GM12878 (cell line): ENCODE data around the gene BICD1. TPM values are rescaled to one million over a fixed set of nuclear protein-coding genes. Genes with fewer than 3 reads are reported as not detected.

ENCODE experiments used
- ATAC-seq: fragments of 200-7000 bp; cut with Tn5 transposase; 3 replicates; pipeline ENCODE4 v1.9.1; 2020; ENCODE audit warnings: mild to moderate bottlenecking, moderate library complexity
- BruUV-seq: library from RNA; stranded (reverse); fragments of 400-500 nt; replicated peaks from 2 replicates; lab custom pipeline; 2021; lab: Mats Ljungman, UMichigan
- CTCF ChIA-PET: fragments of 300-600 bp; sonication (Branson Sonifier 250); formaldehyde crosslinking; extraction: SDS; loops from one replicate; lab custom pipeline; 2021; ENCODE audit warnings: inconsistent platforms; lab: Yijun Ruan, JAX
- POLR2A ChIA-PET: fragments of 350-600 bp; formaldehyde crosslinking; extraction: SDS; loops from one replicate; lab custom pipeline; 2021; ENCODE audit warnings: inconsistent platforms; lab: Charles Lee
- RAD21 ChIA-PET: fragments of 300-600 bp; sonication (Branson Sonifier 250); formaldehyde crosslinking; loops from one replicate; lab custom pipeline; 2023; ENCODE audit warnings: antibody characterized with exemption; ENCODE audit not compliant: unreplicated experiment; lab: Charles Lee
- SMC1A ChIA-PET: fragments of 300-600 bp; sonication (Branson Sonifier 250); formaldehyde crosslinking; loops from one replicate; lab custom pipeline; 2023; ENCODE audit not compliant: unreplicated experiment, uncharacterized antibody; lab: Charles Lee
- DNase-seq: peaks from one replicate; pipeline ENCODE4 v3.0.0-alpha.2; 2011; ENCODE audit warnings: low read depth, low spot score
- FAIRE-seq: peaks from 3 replicates; lab custom pipeline; 2011; peaks lifted over from hg19 to GRCh38; lab: Jason Lieb, UNC
- H2AFZ ChIP-seq: 2 replicates; pipeline ENCODE4 v1.6.0; 2011; ENCODE audit warnings: low read depth, low read length, control low read depth; ENCODE audit not compliant: control insufficient read depth
- H3K27ac ChIP-seq: 2 replicates; pipeline ENCODE4 v1.5.1; 2011; ENCODE audit warnings: control low read depth; ENCODE audit not compliant: control insufficient read depth, insufficient read depth
- H3K27me3 ChIP-seq, 2 experiments: replicated peaks in 1 of 2; 2 replicates each; pipeline versions ENCODE4 v1.6.0 to v1.6.1; 2011; ENCODE audit warnings: low read length in 1 of 2; ENCODE audit not compliant: control insufficient read depth in 2 of 2, insufficient read depth in 2 of 2
- H3K36me3 ChIP-seq, 2 experiments: 2 replicates each; pipeline ENCODE4 v1.5.1; 2011; ENCODE audit warnings: low read length in 1 of 2; ENCODE audit not compliant: control insufficient read depth in 2 of 2, insufficient read depth in 2 of 2
- H3K4me1 ChIP-seq: 2 replicates; pipeline ENCODE4 v1.6.1; 2011; ENCODE audit warnings: mild to moderate bottlenecking, low read length, moderate library complexity, mixed read lengths; ENCODE audit not compliant: control insufficient read depth, insufficient read depth
- H3K4me2 ChIP-seq: 2 replicates; pipeline ENCODE4 v1.6.0; 2011; ENCODE audit warnings: control low read depth; ENCODE audit not compliant: control insufficient read depth, insufficient read depth
- H3K4me3 ChIP-seq: fragments of 200-600 bp; sonication (generic); 2 replicates; pipeline ENCODE4 v1.5.1; 2016
- H3K79me2 ChIP-seq: 2 replicates; pipeline ENCODE4 v1.6.0; 2011; ENCODE audit warnings: low read length; ENCODE audit not compliant: control insufficient read depth, insufficient read depth
- H3K9ac ChIP-seq: 2 replicates; pipeline ENCODE4 v1.8.0; 2011; ENCODE audit warnings: low read length, control low read depth, mixed read lengths; ENCODE audit not compliant: control insufficient read depth, insufficient read depth
- H3K9me3 ChIP-seq: replicated peaks from 3 replicates; pipeline ENCODE4 v1.5.1; 2011; ENCODE audit warnings: mild to moderate bottlenecking, low read length; ENCODE audit not compliant: control insufficient read depth, insufficient read depth
- H4K20me1 ChIP-seq: 2 replicates; pipeline ENCODE4 v1.6.0; 2011; ENCODE audit not compliant: control insufficient read depth, insufficient read depth
- DPF2 ChIP-seq: fragments of 450-650 bp; IDR thresholded peaks from 2 replicates; pipeline ENCODE4 v1.6.1; 2017; ENCODE audit warnings: mild to moderate bottlenecking
- FOS ChIP-seq: IDR thresholded peaks from 3 replicates; pipeline ENCODE4 v1.6.1; 2011; ENCODE audit warnings: borderline replicate concordance; ENCODE audit not compliant: insufficient read length; ENCODE audit errors: extremely low read depth
- GABPA ChIP-seq: IDR thresholded peaks from 2 replicates; pipeline ENCODE4 v1.6.1; 2014; ENCODE audit warnings: antibody characterized with exemption, low read depth, mild to moderate bottlenecking, inconsistent platforms
- HCFC1 ChIP-seq: fragments of 150-350 bp; IDR thresholded peaks from 2 replicates; pipeline ENCODE4 v1.6.1; 2014; ENCODE audit warnings: low read length
- IKZF1 ChIP-seq: fragments of 450-650 bp; conservative IDR thresholded peaks from 2 replicates; pipeline ENCODE4 v1.6.1; 2017; ENCODE audit warnings: antibody characterized with exemption, mild to moderate bottlenecking
- IRF5 ChIP-seq: fragments of 450-650 bp; IDR thresholded peaks from 2 replicates; pipeline ENCODE4 v1.6.1; 2017; ENCODE audit warnings: borderline replicate concordance
- MTA3 ChIP-seq: IDR thresholded peaks from 2 replicates; pipeline ENCODE4 v1.6.1; 2012; ENCODE audit warnings: low read length, inconsistent platforms, borderline replicate concordance
- POLR2AphosphoS5 ChIP-seq: IDR thresholded peaks from 2 replicates; pipeline ENCODE4 v1.6.1; 2011; ENCODE audit warnings: mild to moderate bottlenecking, low read length, inconsistent platforms
- RB1 ChIP-seq: fragments of 450-650 bp; formaldehyde crosslinking; IDR thresholded peaks from 2 replicates; pipeline ENCODE4 v1.6.1; 2017; ENCODE audit warnings: mild to moderate bottlenecking, borderline replicate concordance
- SREBF2 ChIP-seq: IDR thresholded peaks from 2 replicates; pipeline ENCODE4 v1.6.1; 2012; ENCODE audit warnings: mild to moderate bottlenecking, low read length
- WGBS: methylation state at CpG from one replicate; pipeline ENCODE4 v1.1.6; 2016; ENCODE audit warnings: low lambda C conversion rate; ENCODE audit not compliant: insufficient replicate concordance, insufficient coverage; ENCODE audit errors: missing lambda C conversion rate; 5-methylcytosine and 5-hydroxymethylcytosine counted together
- in situ Hi-C: fragments of 300-500 bp; cut with MboI; formaldehyde crosslinking; loops from 9 replicates; pipeline ENCODE4 v1.14.3; 2018; ENCODE audit warnings: mixed read lengths
- intact Hi-C: fragments of 100-400 bp; cut with micrococcal nuclease; formaldehyde crosslinking; loops from one replicate; pipeline ENCODE4 v1.14.2; 2022; ENCODE audit not compliant: unreplicated experiment
- polyA plus RNA-seq, 11 experiments: library from polyadenylated mRNA; depleted of rRNA in 4 of 11; unstranded in 6 of 11; stranded (reverse) in 5 of 11; fragments of >200 nt; fragmentation: Nextera tagmentation in 4 of 11; fragmentation: Illumina TruSeq in 1 of 11; extraction: Ambion mirVana in 4 of 11; extraction: Trizol in 1 of 11; gene quantifications; 1 replicate in 1 of 11; 2 replicates in 10 of 11; pipeline versions ENCODE4 v1.2.1 to v1.2.3, GENCODE V29; 2011 to 2016; ENCODE audit warnings: inconsistent platforms in 2 of 11, missing spikeins in 2 of 11, low read depth in 1 of 11
- total RNA-seq, 4 experiments: library from RNA; depleted of rRNA in 3 of 4; stranded (reverse); fragments of >200 nt in 3 of 4; fragmentation: Illumina TruSeq in 1 of 4; extraction: Trizol in 1 of 4; gene quantifications; 2 replicates each; pipeline versions ENCODE4 v1.2.1 to v1.2.3, GENCODE V29; 2013 to 2021

Gene BICD1
- total and polyA plus RNA-seq, 10 of the 15 experiments (the other 5 are each of a cell fraction or from before 2014, with no cell fraction given): 4.7 to 32.5 (median 14.4) TPM

GRCh38 chr12:32091696-32092095, 15.0 kb upstream of the BICD1 start:
- Histone ChIP-seq H3K36me3 (no peaks in the 10 kb centered on the region), H3K9ac (no peak overlapping the region), H3K79me2 (no peaks in the 10 kb centered on the region), H4K20me1 (no peaks in the 10 kb centered on the region), H3K27ac (no peak overlapping the region), H3K4me2 (no peak overlapping the region), H3K4me3 (no peak overlapping the region), H2AFZ (no peak overlapping the region), H3K27me3 (no peaks in the 10 kb centered on the region), H3K9me3 (no peaks in the 10 kb centered on the region), H3K4me1 (no peaks in the 10 kb centered on the region)
- no peak for ATAC-seq
- no peak for FAIRE-seq
- no peak for DNase-seq
- ChIA-PET RAD21 (no interaction called here), POLR2A (no interaction called here), SMC1A (no interaction called here), CTCF (interaction anchor here (0.8 to 0.9 kb wide), 3 partner anchors 11 to 208 kb away, joined by 3 read pairs; no protein-coding TSS in a partner anchor)
- BruUV-seq: no TSS peak
- in situ Hi-C loops (no loop called here), intact Hi-C loops (no loop called here)
- TF ChIP-seq GABPA (no peak), MTA3 (no peak), IKZF1 (no peak), HCFC1 (no peak), FOS (no peak), DPF2 (no peak), RB1 (no peak), SREBF2 (no peak), IRF5 (no peak), POLR2AphosphoS5 (no peak)
- 7% methylated on average over 1 of the region's 1 CpG for WGBS
